ENCODE data around the gene SETDB1.

DNA sequence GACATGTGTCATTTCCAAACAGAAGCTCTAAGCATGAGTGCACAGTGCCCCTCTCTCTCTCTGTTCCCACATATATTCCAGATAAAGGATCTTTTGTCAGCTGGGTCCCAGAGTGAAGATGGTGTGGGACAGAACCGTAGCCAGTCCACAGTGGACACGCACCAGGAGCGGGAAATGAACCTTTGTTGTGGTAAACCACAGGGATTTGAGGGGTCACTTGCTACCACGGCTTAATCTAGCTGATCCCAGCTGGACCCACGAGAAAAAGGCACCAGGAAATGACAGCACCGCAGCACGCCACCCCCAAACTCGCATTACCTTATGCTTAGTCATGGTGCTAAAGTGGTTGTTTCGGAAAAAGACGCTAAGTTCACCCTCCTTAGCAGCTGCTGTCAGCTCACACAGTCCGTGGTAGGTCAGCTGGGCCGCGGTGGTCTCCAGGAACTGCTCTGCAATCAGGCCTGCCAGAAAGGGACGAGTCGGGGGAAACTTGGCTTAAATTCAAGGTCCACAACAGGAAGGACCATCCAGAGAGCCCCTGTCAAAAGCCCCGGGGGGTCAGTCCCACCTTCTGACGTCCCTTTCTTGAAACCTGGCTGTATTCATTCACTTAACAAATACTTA is 73.0 kb downstream of the SETDB1 start:
- TF ChIP-seq CTCF (IDR thresholded peaks at IDR 0.05), result no peak
- no peak for TF ChIP-seq POLR2A (IDR thresholded peaks at IDR 0.05)
